ENCODE measurements around the gene EGFLAM. TPM values are rescaled to one million over a fixed set of nuclear protein-coding genes. Genes with fewer than 3 reads are reported as not detected.

Gene EGFLAM
- total RNA-seq, 4 donors from 2014 or later: 0.41 to 1.9 TPM; not detected in 2

DNA sequence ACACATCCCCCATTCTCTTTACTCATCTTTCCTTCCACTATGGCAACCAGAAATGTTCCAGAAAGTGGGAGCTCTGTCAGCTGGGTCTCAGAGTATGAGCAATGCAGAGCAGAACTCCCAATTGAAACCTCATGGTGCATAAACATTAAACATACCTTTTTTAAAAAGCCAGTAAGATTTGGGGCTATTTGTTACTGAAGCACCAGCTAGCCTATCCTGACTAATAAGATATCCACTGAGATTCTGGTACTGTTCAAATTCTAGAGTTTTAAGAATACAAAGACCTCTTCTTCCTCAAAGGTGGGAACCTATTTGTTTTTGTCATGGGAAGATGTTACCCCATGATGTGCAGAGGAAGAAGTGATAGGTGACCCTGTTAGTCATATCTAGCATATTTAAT lies 46.1 kb upstream of the EGFLAM start:
- intact Hi-C loops (cut with DNase I; ENCODE audit: low total_unique reads): no loop called here
- no peak overlapping the region for H3K4me3 ChIP-seq
- no peaks in the 10 kb centered on the region for H3K27me3 ChIP-seq

DNA sequence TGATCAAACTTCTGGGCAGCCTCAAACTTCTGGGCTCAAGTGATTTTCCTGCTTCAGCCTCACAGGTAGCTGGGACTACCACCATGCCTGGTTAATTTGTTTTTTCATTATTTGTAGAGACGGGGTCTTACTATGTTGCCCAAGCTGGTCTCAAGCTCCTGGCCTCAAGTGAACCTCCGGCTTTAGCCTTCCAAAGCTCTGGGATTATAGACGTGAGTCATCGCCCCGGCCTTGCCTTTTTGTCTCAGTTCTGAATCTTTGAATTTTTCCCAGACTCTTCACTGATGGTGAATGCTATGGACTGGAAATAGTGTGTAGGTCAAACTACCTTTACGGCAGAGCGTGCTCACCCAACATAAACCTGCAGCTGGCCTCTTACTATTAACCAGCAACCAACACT lies 32.3 kb upstream of the EGFLAM start:
- WGBS, 2 donors (ENCODE audit: low coverage in 1 of 2): 89 to 100% methylated on average over 1 to 7 of the region's 7 CpGs
- no peak for TF ChIP-seq EP300 (IDR thresholded peaks at IDR 0.05; ENCODE audit: low read depth)
- no peak for TF ChIP-seq POLR2A (IDR thresholded peaks at IDR 0.05)
- no peak for TF ChIP-seq POLR2AphosphoS5 (IDR thresholded peaks at IDR 0.05)
- TF ChIP-seq, protein P1, sequence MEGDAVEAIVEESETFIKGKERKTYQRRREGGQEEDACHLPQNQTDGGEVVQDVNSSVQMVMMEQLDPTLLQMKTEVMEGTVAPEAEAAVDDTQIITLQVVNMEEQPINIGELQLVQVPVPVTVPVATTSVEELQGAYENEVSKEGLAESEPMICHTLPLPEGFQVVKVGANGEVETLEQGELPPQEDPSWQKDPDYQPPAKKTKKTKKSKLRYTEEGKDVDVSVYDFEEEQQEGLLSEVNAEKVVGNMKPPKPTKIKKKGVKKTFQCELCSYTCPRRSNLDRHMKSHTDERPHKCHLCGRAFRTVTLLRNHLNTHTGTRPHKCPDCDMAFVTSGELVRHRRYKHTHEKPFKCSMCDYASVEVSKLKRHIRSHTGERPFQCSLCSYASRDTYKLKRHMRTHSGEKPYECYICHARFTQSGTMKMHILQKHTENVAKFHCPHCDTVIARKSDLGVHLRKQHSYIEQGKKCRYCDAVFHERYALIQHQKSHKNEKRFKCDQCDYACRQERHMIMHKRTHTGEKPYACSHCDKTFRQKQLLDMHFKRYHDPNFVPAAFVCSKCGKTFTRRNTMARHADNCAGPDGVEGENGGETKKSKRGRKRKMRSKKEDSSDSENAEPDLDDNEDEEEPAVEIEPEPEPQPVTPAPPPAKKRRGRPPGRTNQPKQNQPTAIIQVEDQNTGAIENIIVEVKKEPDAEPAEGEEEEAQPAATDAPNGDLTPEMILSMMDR (IDR thresholded peaks at IDR 0.05): no peak
- Histone ChIP-seq H3K27ac (no peak overlapping the region), H3K36me3 (no peaks in the 10 kb centered on the region), H3K4me1 (no peaks in the 10 kb centered on the region), H3K9me3 (no peaks in the 10 kb centered on the region), H3K4me3 (no peak overlapping the region), H3K27me3 (no peaks in the 10 kb centered on the region)
- intact Hi-C loops (cut with DNase I; ENCODE audit: low total_unique reads): no loop called here
- DNase-seq: no peak
- in situ Hi-C loops (cut with MboI; ENCODE audit: low pct_ligation_motif_present in 1 of 4, low pct_unique_long_range_greater_than_20kb in 1 of 4, low sequenced_read_pairs in 3 of 4): no loop called here

More for the DNA sequence above, 46.1 kb upstream of the EGFLAM start:
- Histone ChIP-seq H3K9me3 (no peaks in the 10 kb centered on the region), H3K27ac (no peak overlapping the region), H3K4me1 (no peaks in the 10 kb centered on the region), H3K36me3 (no peaks in the 10 kb centered on the region)
- TF ChIP-seq POLR2AphosphoS5 (IDR thresholded peaks at IDR 0.05) (no peak), POLR2A (IDR thresholded peaks at IDR 0.05) (no peak), EP300 (IDR thresholded peaks at IDR 0.05; ENCODE audit: low read depth) (no peak)
- TF ChIP-seq, protein P1 (IDR thresholded peaks at IDR 0.05): no peak
- DNase-seq: no peak
- in situ Hi-C loops (cut with MboI; ENCODE audit: low pct_ligation_motif_present in 1 of 4, low pct_unique_long_range_greater_than_20kb in 1 of 4, low sequenced_read_pairs in 3 of 4): no loop called here

DNA sequence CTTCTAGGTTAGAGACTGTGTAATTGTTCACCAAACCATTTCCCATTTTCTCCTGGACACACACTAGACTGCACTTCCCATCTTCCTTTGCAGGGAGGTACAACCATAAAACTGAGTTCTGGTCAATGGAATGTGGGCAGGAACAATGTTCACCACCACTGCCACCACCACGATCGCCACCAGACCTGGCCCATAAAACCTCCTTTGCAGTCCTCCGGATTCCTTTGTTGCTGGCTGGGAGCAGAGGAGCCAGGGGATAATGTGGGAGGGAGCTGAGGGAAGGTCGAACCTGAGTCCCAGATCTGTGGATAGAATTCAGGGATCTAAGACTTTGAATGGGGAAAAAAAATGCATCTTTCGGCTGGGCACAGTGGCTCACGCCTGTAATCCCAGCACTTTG lies 29.4 kb upstream of the EGFLAM start:
- Histone ChIP-seq H3K9me3 (no peaks in the 10 kb centered on the region), H3K4me3 (no peak overlapping the region), H3K27me3 (no peaks in the 10 kb centered on the region), H3K36me3 (no peaks in the 10 kb centered on the region), H3K27ac (no peak overlapping the region), H3K4me1 (no peaks in the 10 kb centered on the region)
- 63 to 80% methylated on average over 2 to 6 of the region's 6 CpGs for WGBS, 2 donors (ENCODE audit: low coverage in 1 of 2)
- intact Hi-C loops (cut with DNase I; ENCODE audit: low total_unique reads): no loop called here
- in situ Hi-C loops (cut with MboI; ENCODE audit: low pct_ligation_motif_present in 1 of 4, low pct_unique_long_range_greater_than_20kb in 1 of 4, low sequenced_read_pairs in 3 of 4): no loop called here
- TF ChIP-seq POLR2A (IDR thresholded peaks at IDR 0.05) (no peak), POLR2AphosphoS5 (IDR thresholded peaks at IDR 0.05) (no peak), EP300 (IDR thresholded peaks at IDR 0.05; ENCODE audit: low read depth) (no peak)
- TF ChIP-seq, protein P1 (IDR thresholded peaks at IDR 0.05): no peak
- no peak for DNase-seq

DNA sequence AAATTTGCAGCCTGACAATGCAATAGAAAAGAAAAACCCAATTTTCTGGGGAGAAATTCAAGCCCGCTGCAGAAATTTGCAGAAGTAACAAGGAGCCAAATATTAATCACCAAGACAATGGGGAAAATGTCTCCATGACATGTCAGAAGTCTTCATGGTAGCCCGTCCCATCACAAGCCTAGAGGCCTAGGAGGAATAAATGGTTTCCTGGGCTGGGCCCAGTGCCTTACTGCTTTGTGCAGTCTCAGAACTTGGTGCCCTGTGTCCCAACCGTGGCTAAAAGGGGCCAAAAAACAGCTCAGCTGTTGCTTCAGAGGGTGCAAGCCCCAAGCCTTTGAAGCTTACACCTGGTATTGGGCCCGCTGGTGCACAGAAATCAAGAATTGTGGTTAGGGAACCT lies 23.6 kb upstream of the EGFLAM start:
- in situ Hi-C loops (cut with MboI; ENCODE audit: low pct_ligation_motif_present in 1 of 4, low pct_unique_long_range_greater_than_20kb in 1 of 4, low sequenced_read_pairs in 3 of 4): no loop called here
- no peak for DNase-seq
- TF ChIP-seq POLR2A (IDR thresholded peaks at IDR 0.05): no peak
- no peak for TF ChIP-seq POLR2AphosphoS5 (IDR thresholded peaks at IDR 0.05)
- TF ChIP-seq, protein P1 (IDR thresholded peaks at IDR 0.05): no peak
- no peak for TF ChIP-seq EP300 (IDR thresholded peaks at IDR 0.05; ENCODE audit: low read depth)
- H3K4me1 ChIP-seq: no peaks in the 10 kb centered on the region
- no peak overlapping the region for H3K27ac ChIP-seq
- H3K4me3 ChIP-seq: no peak overlapping the region
- WGBS, 2 donors (ENCODE audit: low coverage in 1 of 2): 86 to 89% methylated on average over 1 to 4 of the region's 4 CpGs
- H3K36me3 ChIP-seq: no peaks in the 10 kb centered on the region
- intact Hi-C loops (cut with DNase I; ENCODE audit: low total_unique reads): no loop called here
- no peaks in the 10 kb centered on the region for H3K27me3 ChIP-seq
- H3K9me3 ChIP-seq: no peaks in the 10 kb centered on the region
